Fibroblast of skin of right biceps (primary cell): ENCODE results near the gene SRPK2.
"Not testable (repeated sequence)": the region's sequence is repeated elsewhere in the genome, so short reads cannot be mapped to it uniquely, and the experiment has no call there.

Experiments
- DNase-seq: peaks from one replicate; pipeline ENCODE4 v3.0.0-alpha.2; 2013

SRPK2 gene

GRCh38 chr7:105369944-105370343 is 18.8 kb downstream of the SRPK2 start:
- DNase-seq: no peak

- no peak for DNase-seq
Measured at GRCh38 chr7:105367458-105367857, 21.3 kb downstream of the SRPK2 start.

GRCh38 chr7:105365541-105366534 is 22.9 kb downstream of the SRPK2 start:
- DNase-seq: no peak

DNA sequence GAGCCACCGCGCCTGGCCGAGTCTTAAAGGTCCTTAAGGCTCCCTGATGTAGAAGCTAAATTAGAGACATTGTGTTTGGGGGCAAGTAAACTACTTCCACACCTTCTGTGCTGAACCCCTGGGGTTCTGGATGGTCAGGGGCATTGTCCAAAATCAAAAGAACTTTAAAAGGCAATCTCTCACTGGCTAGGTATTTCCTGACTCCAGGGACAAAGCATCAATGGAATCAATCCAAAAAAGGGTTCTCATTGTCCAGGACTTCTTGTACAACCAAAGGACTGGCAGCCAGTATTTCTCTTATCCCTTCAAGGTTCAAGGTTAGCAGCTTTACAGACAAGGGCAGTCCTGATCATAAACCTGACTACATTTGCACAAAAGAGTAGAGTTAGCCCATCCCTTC is 24.0 kb downstream of the SRPK2 start:
- DNase-seq: no peak

DNA sequence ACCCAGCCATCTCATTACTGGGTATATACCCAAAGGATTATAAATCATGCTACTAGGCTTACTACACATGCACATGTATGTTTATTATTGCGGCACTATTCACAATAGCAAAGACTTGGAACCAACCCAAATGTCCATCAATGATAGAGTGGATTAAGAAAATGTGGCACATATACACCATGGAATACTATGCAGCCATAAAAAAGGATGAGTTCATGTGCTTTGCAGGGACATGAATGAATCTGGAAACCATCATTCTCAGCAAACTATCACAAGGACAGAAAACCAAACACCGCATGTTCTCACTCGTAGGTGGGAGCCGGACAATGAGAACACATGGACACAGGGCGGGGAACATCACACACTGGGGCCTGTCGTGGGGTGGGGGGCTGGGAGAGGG is 25.1 kb downstream of the SRPK2 start:
- DNase-seq: not testable (repeated sequence)

GRCh38 chr7:105362685-105363084 is 26.0 kb downstream of the SRPK2 start:
- not testable (repeated sequence) for DNase-seq

GRCh38 chr7:105361995-105362394 is 26.7 kb downstream of the SRPK2 start:
- not testable (repeated sequence) for DNase-seq

DNA sequence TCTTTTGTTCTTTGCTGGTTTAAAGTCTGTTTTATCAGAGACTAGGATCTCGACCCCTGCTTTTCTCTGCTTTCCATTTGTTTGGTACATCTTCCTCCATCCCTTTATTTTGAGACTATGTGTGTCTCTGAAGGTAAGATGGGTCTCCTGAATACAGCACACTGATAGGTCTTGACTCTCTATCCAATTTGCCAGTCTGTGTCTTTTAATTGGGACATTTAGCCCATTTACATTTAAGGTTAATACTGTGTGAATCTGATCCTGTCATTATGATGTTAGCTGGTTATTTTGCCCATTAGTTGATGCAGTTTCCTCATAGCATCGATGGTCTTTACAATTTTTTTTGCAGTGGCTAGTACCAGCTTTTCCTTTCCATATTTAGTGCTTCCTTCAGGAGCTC is 28.6 kb downstream of the SRPK2 start:
- not testable (repeated sequence) for DNase-seq

GRCh38 chr7:105355701-105356100 is 33.0 kb downstream of the SRPK2 start:
- no peak for DNase-seq

DNA sequence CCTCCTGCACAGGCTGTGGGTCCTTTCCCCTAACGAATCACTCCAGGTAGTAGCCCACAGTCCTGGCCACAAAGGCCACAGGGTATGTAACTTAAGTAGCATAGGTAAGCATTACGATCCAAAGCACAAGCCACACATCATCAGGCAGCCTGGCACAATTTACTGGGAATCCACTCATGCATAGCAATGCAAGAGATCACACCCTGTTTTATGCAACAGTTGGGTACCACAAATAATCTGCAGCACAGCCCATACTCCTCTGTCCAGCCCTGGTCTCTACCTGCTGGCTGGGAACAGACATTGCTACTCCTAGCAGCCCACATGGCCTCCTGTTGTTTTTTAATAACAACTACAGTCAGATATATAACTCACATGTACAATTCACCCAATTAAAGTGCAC is 34.3 kb downstream of the SRPK2 start:
- DNase-seq: no peak

DNA sequence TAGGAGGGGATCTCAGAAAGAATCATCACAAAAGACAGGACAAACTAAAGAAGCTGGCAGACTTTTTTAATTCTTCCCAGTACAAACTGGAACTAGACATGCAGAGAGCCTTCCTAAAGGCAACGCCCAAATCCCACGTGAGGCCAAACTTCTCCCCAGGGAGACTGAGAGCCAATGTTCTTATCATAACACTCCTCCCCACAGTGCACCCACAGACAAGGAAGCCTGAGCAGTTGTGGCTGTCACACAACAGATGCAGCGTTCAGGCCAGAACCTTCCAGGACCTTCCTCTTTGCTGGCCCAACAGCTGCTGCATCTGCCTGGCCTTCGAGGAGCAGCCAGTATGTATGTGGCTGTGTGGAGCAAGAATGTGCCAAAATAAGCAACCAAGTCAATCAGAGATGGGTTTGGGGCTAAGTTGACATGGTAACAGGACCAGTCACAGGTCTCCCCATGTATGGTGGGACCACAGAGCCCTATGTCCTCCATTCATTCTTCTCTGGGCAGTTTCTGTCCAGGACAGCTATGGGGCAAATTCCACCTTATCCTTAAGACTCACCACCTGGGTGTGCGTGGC is 34.9 kb downstream of the SRPK2 start:
- peak; percentile 25 for DNase-seq

DNA sequence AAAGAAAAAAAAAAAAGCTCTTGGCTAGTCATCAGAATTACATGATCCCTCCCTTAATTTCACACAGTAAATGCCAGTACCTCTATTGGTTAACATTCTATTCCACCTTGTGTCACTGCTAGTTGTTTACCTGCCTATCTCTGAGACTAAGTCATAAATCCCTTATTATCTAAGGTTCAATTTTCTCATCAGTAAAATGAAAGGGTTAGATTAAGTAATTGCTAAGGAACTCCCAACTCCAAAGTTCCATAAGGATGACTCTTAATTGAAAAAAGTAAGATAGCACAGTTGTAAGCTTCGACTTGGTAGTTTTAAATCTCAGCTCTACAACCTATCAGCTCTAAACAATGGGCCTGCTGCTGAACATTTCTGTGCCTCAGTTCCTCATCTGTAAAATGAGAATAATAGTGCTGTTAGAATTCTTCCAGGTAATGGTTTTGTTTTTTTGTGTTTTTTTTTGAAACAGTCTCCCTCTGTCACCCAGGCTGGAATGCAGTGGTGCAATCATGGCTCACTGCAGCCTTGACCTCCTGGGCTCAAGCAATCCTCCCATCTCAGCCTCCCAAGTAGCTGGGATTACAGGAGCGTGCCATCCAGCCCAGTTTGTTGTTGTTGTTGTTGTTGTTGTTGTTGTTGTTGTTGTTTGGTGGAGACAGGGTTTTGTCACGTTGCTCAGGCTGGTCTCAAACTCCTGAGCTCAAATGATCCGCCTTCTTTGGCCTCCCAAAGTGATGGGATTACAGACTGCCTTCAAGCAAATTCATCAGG is 35.6 kb downstream of the SRPK2 start:
- DNase-seq: no peak

DNA sequence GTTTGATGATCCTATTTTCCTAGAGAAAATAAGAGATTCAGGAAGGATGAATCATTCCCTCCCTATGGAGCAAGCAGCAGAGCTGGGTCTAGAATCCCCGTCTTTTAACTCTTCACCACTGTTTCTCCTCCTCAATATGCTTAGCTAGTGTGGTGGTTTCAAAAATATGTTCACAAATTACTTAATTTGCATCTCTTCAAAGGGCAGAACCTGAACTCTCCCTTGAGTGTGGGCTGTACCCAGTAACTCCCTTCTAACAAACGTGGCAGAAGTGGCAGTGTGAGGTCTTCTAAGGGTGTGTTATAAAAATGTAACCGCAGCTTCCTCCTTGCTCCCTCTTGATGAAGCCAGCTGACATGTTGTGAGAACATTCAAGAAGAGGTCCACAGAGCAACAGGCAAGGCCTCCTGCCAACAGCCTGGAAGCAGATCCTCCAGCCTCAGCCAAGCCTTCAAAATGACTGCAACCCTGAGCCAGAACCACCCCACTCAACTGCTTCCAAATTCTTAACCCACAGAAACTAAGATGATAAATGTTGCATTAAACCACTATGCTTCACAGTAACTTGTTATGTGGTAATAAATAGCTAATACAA is 36.6 kb downstream of the SRPK2 start:
- DNase-seq: peak; percentile 92

- DNase-seq: no peak
Measured at GRCh38 chr7:105350906-105351305, 37.8 kb downstream of the SRPK2 start.

GRCh38 chr7:105348177-105348576 is 40.5 kb downstream of the SRPK2 start:
- not testable (repeated sequence) for DNase-seq

DNA sequence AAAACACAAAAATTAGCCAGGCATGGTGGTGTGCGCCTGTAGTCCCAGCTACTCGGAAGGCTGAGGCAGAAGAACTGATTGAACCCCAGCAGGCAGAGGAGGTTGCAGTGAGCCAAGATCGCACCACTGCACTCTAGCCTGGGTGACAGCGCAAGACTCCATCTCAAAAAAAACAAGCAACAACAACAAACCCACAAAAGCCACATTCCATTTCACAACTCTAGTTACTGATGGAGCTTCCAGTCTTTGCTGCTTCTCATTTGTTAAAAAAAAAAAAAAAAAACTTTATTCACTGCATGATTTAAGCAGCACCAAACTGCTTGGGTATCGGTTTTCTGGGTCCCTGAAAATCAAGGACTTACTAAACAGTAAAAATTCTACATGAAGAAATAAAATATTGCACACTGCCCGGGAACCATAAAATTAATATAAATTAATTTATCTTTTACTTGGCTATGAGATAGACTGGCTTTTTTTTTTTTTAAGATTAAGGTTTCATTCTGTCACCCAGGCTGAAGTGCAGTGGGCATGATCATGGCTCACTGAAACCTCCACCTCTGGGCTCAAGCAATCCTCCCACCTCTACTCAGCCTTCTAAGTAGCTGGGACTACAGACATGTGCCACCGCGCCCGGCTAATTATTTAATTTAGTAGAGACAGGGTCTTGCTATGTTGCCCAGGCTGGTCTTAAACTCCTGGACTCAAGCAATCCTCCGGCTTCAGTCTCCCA is 42.0 kb downstream of the SRPK2 start:
- no peak for DNase-seq

GRCh38 chr7:105346138-105346537 is 42.6 kb downstream of the SRPK2 start:
- no peak for DNase-seq

DNA sequence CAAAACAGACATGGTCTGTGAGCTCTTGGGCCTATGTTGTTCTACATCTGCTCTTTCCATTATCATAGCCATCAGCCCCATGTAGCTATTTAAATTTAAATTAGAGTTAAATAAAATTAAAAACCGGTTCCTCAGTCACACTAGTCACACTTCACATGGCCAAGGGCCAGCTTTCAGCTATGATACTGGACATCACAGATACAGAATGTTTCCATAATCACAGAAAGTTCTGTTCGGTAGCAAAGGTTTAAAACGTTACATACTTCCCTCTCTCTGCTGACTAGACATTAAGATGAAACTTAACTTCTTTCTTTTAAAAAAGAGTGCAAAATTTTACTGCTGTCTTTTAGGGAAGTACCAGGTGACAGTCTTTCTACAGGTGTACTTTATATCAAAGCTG is 43.0 kb downstream of the SRPK2 start:
- DNase-seq: no peak

DNA sequence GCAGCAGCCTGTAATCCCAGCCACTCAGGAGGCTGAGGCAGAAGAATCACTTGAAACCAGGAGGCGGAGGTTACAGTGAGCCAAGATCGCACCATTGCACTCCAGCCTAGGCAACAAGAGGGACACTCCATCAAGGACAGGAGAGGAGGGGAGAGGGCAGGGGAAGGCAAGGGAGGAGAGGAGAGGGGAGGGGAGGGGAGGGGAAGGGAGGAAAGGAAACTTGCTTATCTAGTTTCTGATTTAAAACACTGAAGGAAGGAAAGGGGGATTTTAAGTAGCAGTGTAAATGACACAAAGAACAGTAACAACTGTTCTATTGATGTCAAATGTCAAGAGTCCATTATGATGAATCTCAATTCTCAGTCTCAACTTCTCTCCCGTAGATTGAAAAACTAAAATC is 43.7 kb downstream of the SRPK2 start:
- no peak for DNase-seq

- no peak for DNase-seq
Measured at GRCh38 chr7:105339404-105340323, 49.1 kb downstream of the SRPK2 start.

- no peak for DNase-seq
Measured at GRCh38 chr7:105337529-105337928, 51.2 kb downstream of the SRPK2 start.
